MM.1S (cell line): Measurements from ENCODE around the gene DCPS.
"Not testable (repeated sequence)": the region's sequence is repeated elsewhere in the genome, so short reads cannot be mapped to it uniquely, and the experiment has no call there.

Experiments
- DNase-seq: peaks from one replicate; pipeline ENCODE4 v3.0.0-alpha.2; 2015
- H2AFZ ChIP-seq: fragments of 300-600 bp; sonication (generic); 2 replicates; pipeline ENCODE4 v1.6.0; 2016; ENCODE audit warnings: antibody characterized with exemption, low read length
- H3F3A ChIP-seq: fragments of 300-600 bp; sonication (generic); 2 replicates; pipeline ENCODE4 v1.6.1; 2016; ENCODE audit warnings: mild to moderate bottlenecking, antibody characterized with exemption, low read length, moderate library complexity, mixed read lengths; ENCODE audit not compliant: insufficient read depth
- H3K27ac ChIP-seq: fragments of 300-600 bp; sonication (generic); 2 replicates; pipeline ENCODE4 v1.5.1; 2016; ENCODE audit warnings: mild to moderate bottlenecking, low read length
- H3K27me3 ChIP-seq: fragments of 300-600 bp; sonication (generic); replicated peaks from 2 replicates; pipeline ENCODE4 v1.6.0; 2016; ENCODE audit warnings: low read length; ENCODE audit not compliant: insufficient read depth
- H3K36me3 ChIP-seq: fragments of 300-600 bp; sonication (generic); replicated peaks from 2 replicates; pipeline ENCODE4 v1.6.1; 2016; ENCODE audit warnings: mild to moderate bottlenecking, low read length, mixed read lengths; ENCODE audit not compliant: insufficient read depth
- H3K4me1 ChIP-seq: fragments of 300-600 bp; sonication (generic); 2 replicates; pipeline ENCODE4 v1.6.1; 2016; ENCODE audit warnings: low read length, mixed read lengths
- H3K4me2 ChIP-seq: fragments of 300-600 bp; sonication (generic); 2 replicates; pipeline ENCODE4 v1.6.0; 2016; ENCODE audit warnings: low read depth, low read length
- H3K4me3 ChIP-seq: fragments of 300-600 bp; sonication (generic); 2 replicates; pipeline ENCODE4 v1.5.1; 2016; ENCODE audit warnings: low read length, mixed read lengths
- H3K79me2 ChIP-seq: fragments of 300-600 bp; sonication (generic); 2 replicates; pipeline ENCODE4 v1.6.1; 2016; ENCODE audit warnings: mixed run types, low read length, mixed read lengths
- H3K9ac ChIP-seq: fragments of 300-600 bp; sonication (generic); 2 replicates; pipeline ENCODE4 v1.6.1; 2016; ENCODE audit warnings: low read length, mixed read lengths
- H3K9me2 ChIP-seq: fragments of 300-600 bp; sonication (generic); replicated peaks from 2 replicates; pipeline ENCODE4 v1.6.1; 2016; ENCODE audit warnings: mild to moderate bottlenecking, low read length, mixed read lengths; ENCODE audit not compliant: insufficient read depth
- H3K9me3 ChIP-seq: fragments of 300-600 bp; sonication (generic); replicated peaks from 2 replicates; pipeline ENCODE4 v1.6.1; 2016; ENCODE audit warnings: mild to moderate bottlenecking, low read length, mixed read lengths; ENCODE audit not compliant: insufficient read depth
- H4K20me1 ChIP-seq: fragments of 300-600 bp; sonication (generic); 2 replicates; pipeline ENCODE4 v1.6.1; 2016; ENCODE audit warnings: mild to moderate bottlenecking, low read length, moderate library complexity, mixed read lengths; ENCODE audit not compliant: insufficient read depth
- EZH2 ChIP-seq: fragments of 300-600 bp; sonication (generic); optimal IDR thresholded peaks from 2 replicates; pipeline ENCODE3; 2017; ENCODE audit warnings: low read depth, mild to moderate bottlenecking, antibody characterized with exemption, low read length, mixed read lengths
- EZH2phosphoT487 ChIP-seq: fragments of 300-600 bp; sonication (generic); IDR thresholded peaks from 2 replicates; pipeline ENCODE4 v1.6.1; 2018; ENCODE audit warnings: antibody characterized with exemption, low read length
- TF ChIP-seq, protein P1 (sequence below): fragments of 300-600 bp; sonication (generic); IDR thresholded peaks from 2 replicates; pipeline ENCODE4 v1.5.1; 2016; ENCODE audit warnings: antibody characterized with exemption, low read length, mixed read lengths

The DCPS gene

DNA sequence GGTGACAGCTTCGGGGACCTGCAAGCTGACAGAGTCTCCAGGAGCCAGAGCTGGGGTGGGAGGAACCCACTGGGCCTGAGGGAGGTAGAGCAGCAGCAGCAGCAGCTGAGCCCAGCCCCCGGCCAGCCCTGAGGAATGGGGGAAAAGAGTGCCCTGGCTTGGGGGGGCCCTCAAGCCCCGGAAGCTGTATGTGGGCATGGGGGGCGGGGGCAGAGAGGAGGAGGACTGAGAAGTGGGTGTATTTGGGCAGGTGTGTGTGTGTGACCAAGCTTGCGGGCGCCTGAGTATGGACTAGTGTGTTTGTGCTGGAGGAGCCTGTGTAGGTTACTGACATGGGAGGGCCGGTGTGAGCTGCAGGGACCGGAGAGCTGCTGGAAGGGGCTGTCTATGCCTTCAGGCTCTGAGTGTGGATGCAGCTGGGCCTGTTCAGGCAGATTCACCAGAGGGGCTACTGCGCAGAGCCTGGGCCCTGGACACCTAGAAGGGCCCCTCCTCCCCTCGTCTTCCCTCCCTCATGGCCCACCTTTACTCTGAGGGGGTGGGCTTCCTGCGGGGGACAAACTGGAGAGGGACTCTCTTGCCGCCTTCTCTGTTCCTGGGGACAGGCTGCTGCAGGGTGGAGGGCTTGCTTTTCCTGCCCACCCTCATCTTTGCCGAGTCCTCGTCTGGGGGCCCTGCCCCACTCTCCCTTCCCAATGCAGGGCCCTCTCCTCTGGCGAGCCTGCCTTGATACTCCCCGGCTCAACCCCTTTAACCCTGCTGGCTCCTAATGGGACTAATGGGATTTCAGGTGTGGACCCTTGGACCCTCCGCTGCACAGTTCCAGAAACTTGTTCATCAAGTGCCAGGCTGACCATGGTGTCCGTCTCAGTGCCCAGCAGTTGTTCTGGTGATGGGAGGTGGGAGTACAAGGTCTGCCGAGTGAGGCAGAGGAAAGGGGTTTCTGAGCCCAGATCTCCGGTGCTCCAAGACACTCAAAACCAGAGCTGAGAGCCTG is 79.8 kb downstream of the DCPS start:
- Histone ChIP-seq H3K79me2 (no peaks in the 10 kb centered on the region), H3F3A (no peaks in the 10 kb centered on the region), H3K27me3 (no peaks in the 10 kb centered on the region), H3K9ac (no peak overlapping the region), H3K9me3 (no peaks in the 10 kb centered on the region), H3K4me1 (no peaks in the 10 kb centered on the region), H3K36me3 (no peaks in the 10 kb centered on the region), H3K27ac (no peak overlapping the region), H3K4me2 (no peak overlapping the region), H2AFZ (no peak overlapping the region), H3K9me2 (no peaks in the 10 kb centered on the region), H3K4me3 (no peak overlapping the region), H4K20me1 (no peaks in the 10 kb centered on the region)
- TF ChIP-seq, protein P1, sequence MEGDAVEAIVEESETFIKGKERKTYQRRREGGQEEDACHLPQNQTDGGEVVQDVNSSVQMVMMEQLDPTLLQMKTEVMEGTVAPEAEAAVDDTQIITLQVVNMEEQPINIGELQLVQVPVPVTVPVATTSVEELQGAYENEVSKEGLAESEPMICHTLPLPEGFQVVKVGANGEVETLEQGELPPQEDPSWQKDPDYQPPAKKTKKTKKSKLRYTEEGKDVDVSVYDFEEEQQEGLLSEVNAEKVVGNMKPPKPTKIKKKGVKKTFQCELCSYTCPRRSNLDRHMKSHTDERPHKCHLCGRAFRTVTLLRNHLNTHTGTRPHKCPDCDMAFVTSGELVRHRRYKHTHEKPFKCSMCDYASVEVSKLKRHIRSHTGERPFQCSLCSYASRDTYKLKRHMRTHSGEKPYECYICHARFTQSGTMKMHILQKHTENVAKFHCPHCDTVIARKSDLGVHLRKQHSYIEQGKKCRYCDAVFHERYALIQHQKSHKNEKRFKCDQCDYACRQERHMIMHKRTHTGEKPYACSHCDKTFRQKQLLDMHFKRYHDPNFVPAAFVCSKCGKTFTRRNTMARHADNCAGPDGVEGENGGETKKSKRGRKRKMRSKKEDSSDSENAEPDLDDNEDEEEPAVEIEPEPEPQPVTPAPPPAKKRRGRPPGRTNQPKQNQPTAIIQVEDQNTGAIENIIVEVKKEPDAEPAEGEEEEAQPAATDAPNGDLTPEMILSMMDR = no peak
- TF ChIP-seq EZH2 (no peak), EZH2phosphoT487 (no peak)
- DNase-seq = no peak

DNA sequence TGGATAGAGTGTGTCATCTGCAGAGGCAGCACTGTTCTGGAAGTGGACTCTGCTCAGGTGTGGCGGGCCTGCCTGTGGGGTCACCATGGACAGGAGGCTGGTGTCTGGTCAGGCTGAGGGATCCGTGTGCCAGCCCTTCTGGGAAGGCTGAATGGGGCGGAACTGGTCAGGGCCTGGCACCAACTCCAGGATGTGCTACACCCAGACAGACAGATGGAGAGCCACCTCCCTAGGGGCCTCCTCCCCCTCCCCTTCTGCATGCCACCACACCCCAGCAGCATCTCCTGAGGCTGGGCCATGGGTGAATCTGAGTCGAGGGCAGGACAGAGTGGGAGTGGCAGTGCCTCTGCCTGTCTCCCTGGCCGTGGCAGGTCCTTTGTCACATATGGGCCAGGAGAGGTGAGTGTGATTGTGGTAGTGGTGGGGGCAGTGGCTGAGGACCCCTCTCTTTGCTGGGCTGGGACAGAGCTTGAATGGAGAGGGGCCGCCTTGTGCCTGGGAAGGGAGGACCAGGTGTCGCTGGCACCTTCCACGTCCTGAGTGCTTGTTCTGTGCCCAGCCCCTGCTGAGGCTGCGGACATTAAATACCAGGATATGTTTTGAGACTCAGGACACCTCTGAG is 80.7 kb downstream of the DCPS start:
- Histone ChIP-seq H3K4me2 (no peak overlapping the region), H3K79me2 (no peaks in the 10 kb centered on the region)

DNA sequence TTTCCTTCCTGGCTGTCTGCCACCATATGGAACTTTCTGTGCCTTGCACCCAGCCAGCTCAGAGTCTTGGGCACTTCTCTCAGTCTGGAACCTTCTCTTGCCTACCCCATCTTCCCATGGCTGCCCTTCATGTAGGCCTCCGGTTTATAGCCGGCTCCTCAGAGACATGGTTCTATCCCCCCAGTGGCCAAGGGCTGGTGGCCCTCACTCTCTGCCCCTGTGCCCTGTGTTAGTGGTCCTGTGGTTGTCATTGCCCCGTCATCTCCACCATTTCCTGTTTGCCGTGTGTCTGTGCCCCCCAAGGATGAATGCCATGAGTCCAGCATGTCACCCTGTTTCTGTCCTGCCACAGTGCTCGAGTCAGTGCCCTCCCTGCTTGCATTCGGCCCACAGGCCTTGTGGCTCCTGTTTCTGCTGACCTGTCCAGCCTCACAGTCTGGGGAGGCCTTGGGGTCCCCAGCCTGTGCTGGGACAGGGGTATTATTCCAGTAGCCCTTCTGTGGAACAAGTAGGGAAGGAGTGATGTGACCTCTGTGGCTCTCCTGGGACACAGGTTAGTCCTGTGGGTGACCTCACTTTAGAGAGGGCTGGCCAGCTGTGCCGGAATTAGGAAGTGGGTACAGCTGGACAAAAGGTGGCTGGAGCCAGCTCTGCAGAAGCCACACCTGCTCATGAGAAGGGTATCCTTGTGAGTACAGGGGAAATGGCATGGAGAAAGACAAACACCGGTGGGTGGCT is 82.3 kb downstream of the DCPS start:
- no peak for TF ChIP-seq EZH2phosphoT487
- TF ChIP-seq EZH2 = no peak
- TF ChIP-seq, protein P1 = no peak
- H3K9ac ChIP-seq = no peak overlapping the region
- DNase-seq = no peak
- no peak overlapping the region for H3K4me3 ChIP-seq
- no peaks in the 10 kb centered on the region for H3K9me2 ChIP-seq
- H4K20me1 ChIP-seq = no peaks in the 10 kb centered on the region
- no peaks in the 10 kb centered on the region for H3K36me3 ChIP-seq
- no peak overlapping the region for H2AFZ ChIP-seq
- no peak overlapping the region for H3K27ac ChIP-seq
- H3K79me2 ChIP-seq = no peaks in the 10 kb centered on the region
- no peak overlapping the region for H3K4me2 ChIP-seq
- H3K4me1 ChIP-seq = no peaks in the 10 kb centered on the region
- no peaks in the 10 kb centered on the region for H3K9me3 ChIP-seq
- no peaks in the 10 kb centered on the region for H3K27me3 ChIP-seq
- H3F3A ChIP-seq = no peaks in the 10 kb centered on the region

More for the DNA sequence above, 80.7 kb downstream of the DCPS start:
- no peaks in the 10 kb centered on the region for H3K27me3 ChIP-seq
- TF ChIP-seq EZH2 (no peak), EZH2phosphoT487 (no peak)
- TF ChIP-seq, protein P1 = no peak
- no peaks in the 10 kb centered on the region for H4K20me1 ChIP-seq
- H3K9ac ChIP-seq = no peak overlapping the region
- no peak overlapping the region for H2AFZ ChIP-seq
- H3K9me3 ChIP-seq = no peaks in the 10 kb centered on the region
- no peaks in the 10 kb centered on the region for H3K4me1 ChIP-seq
- H3F3A ChIP-seq = no peaks in the 10 kb centered on the region
- no peaks in the 10 kb centered on the region for H3K36me3 ChIP-seq
- no peak overlapping the region for H3K27ac ChIP-seq
- H3K4me3 ChIP-seq = no peak overlapping the region
- no peak for DNase-seq
- H3K9me2 ChIP-seq = no peaks in the 10 kb centered on the region

- H3K9me3 ChIP-seq, H3K27ac ChIP-seq, H2AFZ ChIP-seq, H3K4me2 ChIP-seq, H3K4me1 ChIP-seq, H3K4me3 ChIP-seq, H3K9ac ChIP-seq, H3K27me3 ChIP-seq, H3K36me3 ChIP-seq, DNase-seq, H3K9me2 ChIP-seq, H4K20me1 ChIP-seq, H3F3A ChIP-seq, H3K79me2 ChIP-seq: not testable (repeated sequence)
These were observed 82.8 kb downstream of the DCPS start for GRCh38 chr11:126386729-126387071.
